ENCODE results near the gene PSG5.
A peak's percentile ranks its signal among the peaks of the same experiment; 100 is the strongest.
"Not testable (repeated sequence)": the region's sequence is repeated elsewhere in the genome, so short reads cannot be mapped to it uniquely, and the experiment has no call there.

The PSG5 gene

DNA sequence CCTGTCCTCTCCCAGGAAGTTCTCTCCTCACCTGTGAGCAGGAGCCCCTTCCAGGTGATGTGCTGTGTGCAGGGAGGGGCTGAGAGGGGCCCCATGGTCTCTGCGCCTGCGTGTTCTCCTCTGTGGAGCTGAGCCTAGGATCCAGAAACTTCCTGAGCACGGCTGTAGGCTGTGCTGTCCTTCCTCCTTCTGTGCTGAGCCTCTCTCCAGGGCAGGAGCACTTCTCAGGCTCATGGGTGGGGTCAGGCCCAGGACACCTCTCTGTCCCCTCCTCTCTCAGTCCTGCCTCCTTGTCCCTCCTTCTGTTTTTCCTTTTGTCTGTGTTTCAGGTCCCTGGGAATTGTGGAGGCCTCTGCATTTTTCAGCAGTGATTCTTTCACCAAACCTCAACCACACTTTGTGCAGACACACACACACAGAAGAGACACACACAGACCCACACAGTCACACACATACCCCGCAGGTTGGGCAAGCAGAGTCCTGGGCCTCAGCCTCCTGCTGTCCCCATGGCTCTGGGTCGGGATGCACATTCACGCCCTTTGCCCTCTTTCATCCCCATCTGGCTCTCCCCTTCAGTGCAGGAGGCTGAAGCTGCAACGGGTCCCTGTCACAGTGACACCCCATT lies at the start of gene PSG5:
Gene PSG5, minus strand, starts transcription at position 226 of the 625 bp plus-strand sequence. Its CDS starts 131 bp downstream, at position 95.
- DNase-seq = not testable (repeated sequence)

DNA sequence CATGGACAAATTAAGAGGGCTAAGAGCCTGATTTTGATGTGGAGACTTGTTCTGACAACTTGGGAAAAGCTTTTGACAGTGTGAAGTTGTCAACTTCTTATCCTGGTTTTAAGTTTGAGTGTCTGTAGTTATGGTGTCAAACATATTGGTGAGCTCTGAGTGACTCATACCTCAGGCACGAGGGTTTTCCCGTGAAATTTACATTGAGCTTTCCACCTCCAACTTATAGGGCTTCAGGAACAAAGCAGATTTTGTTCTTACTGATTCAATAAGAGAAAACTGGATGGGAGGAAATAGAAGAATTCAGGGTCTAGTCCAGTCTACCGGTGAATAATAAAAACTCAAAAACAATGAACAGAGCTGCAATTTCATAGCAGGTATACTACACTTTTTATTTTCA lies 49.4 kb upstream of the PSG5 start:
- DNase-seq = not testable (repeated sequence)

DNA sequence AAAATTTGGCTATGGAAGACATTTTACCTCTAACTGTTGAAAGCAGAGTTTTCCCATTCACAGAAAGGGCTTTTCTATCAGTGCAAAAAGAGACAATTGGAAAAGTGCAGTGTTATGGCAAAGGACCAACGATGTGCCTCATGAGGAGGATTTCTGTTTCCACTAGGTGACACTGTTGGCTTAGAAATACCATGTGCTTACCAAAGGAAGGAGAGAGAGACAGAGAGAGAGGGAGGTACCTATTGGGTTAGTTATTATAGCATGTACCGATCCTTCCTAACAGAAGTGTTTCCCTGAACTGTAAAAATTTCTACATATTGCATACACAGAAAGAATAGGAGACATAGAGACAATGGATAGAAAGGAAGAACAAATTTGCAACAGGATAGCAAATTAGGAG lies 43.0 kb upstream of the PSG5 start:
- DNase-seq = no peak

DNA sequence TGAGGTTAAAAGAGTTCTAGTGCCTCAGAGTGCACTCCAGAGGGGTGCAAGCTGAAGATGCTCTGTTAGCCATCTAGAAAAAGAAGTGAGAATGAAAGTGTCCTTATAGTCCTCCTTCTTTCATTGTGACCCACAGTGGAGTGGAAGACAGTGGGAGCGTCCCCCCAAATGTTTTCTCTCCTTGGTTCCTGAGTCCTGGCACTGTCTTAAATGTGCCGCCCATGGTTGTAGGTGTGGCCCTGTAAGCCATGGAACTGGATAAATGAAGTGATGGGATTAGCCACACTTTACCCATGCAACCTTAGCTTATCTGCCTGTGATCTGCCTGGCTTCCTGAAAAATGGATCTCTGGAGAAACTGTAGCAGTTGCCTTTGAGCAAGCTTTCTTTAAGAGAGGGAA lies 42.4 kb upstream of the PSG5 start:
- peak; percentile 33 to 41 for DNase-seq

DNA sequence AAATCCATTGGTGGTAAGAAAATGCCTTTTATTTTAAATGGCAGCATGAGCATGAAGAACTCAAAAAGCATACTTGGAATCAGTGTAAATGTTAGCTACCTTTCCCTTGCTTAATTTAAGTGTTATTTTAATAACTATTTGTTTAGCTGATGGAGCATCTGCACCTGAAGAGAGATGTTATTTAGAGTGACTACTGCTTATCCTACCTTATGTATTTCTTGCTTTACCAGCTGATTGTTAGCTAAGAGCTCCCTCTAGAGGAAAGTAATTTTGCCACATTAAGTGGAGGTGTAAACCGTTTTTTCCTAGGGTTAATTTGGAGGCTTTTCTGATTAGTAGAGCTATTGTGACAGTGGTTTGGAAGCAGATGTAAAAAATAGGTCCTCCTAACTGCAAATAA lies 40.6 kb upstream of the PSG5 start:
- not testable (repeated sequence) for DNase-seq

DNA sequence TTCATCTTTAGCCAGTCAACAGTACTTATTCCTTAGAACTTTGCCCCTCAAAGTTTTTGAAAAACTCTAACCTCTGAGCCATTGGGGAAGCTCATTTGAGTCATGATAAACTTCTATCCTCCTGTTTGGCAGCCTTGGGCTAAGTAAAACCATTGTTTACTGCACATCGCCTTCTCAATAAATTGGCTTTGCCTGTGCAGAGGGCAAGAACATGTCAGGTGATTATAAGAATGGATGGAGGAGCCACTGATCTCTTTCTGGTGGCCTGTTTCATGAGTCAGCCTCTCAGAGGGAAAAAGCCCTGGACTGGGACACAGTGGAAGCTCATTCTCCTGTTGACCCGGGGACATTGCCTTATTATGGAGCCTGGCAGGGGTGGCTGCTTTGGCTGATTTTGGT lies 38.5 kb upstream of the PSG5 start:
- DNase-seq = no peak

DNA sequence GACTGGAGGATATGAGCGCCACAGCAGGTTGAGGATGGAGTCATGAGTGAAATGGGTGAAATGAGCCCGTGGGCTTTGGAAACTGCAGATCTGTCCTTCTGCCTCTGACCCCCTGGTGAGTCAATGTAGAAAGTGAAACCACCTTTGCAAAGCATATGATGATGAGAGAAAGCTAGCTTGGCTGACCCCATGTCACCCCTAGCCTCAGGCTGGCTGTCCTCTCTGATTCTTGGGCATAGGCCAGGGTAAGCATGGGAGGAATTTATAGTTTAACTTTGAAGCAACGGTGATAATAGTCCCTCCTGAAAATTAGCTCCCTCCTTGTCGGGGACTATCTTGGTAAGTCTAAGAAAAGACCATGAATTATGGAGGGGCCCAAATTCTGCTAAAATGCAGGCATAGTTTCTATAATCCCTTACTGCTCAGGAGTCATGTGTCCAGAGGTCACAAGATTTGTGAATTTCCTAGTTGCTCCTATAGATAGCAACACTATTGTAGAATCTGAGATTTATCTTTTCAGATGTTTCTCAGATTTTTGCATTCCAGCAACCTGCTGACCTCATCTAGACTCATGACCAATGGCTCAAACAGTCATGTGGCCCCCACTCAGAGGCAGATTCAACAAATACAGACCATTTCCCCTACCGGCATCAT lies 38.0 kb upstream of the PSG5 start:
- DNase-seq = not testable (repeated sequence)

DNA sequence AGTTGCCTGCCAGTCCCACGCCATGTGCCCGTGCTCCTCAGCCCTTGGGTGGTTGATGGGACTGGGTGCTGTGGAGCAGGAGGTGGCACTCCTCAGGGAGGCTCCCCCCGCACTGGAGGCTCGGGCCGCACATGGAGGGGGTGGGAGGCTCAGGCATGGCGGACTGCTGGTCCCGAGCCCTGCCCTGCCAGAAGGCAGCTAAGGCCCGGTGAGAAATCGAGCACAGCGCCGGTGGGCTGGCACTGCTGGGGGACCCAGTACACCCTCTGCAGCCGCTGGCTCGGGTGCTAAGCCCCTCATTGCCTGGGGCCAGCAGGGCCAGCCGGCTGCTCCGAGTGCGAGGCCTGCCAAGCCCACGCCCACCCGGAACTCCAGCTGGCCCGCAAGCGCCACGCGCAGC lies 35.6 kb upstream of the PSG5 start:
- DNase-seq = not testable (repeated sequence)

DNA sequence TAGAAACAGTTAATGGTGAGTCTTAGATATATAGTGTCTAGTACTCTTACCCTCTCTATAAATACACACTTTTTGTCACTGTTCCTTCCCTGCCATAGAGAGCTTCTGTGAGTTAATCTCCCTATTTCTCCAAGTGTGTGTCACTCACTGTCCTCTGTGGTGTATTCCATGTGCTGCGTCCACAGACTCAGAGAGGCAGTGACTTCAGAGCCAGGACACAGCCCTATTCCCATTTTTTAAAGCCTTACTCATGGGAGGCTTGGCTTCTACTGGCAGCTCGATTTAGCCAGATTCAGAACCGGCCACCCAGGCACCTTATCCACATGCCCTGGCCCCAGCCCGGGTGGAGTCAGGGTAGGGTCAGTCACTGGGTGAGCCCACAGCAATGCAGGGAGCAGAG lies 32.8 kb upstream of the PSG5 start:
- DNase-seq = not testable (repeated sequence)

DNA sequence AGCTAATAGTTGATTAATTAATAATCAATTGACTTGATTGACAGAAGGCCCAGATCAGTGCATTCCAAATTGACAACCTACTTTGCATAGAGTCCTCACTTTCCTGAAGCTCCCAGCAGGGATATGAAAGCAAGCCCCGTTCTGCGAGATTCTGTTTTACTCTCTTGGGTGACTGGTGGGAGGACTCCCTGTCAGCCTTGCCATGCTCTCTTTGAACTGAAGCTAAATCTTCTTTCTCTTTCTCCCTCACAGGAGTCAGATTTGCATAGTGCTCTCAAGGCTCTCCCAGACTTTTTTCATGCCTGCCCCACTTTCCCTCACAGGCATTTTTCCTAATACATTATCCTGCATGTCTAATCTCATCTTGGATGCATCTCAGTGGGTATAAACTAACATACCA lies 29.5 kb upstream of the PSG5 start:
- DNase-seq = not testable (repeated sequence)

DNA sequence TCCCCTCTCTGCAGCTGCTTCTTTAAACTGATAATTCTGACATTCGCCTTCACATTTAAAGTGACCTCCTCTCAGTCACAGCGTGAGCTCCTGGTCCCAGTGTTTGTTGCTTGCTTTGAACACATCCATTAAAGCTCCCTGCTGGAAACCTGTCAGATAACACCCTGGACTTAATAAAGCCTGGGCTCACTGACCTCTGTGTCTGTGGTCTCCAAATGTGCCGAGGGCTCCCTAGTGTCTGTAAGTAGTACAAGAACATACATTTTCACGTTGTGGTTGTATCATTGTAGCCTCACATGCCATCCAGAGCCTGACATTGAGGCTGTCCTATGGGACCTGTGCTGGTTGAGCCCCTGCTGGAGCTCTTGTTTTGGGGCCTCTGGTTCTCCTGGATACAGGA lies 21.7 kb upstream of the PSG5 start:
- DNase-seq = no peak

DNA sequence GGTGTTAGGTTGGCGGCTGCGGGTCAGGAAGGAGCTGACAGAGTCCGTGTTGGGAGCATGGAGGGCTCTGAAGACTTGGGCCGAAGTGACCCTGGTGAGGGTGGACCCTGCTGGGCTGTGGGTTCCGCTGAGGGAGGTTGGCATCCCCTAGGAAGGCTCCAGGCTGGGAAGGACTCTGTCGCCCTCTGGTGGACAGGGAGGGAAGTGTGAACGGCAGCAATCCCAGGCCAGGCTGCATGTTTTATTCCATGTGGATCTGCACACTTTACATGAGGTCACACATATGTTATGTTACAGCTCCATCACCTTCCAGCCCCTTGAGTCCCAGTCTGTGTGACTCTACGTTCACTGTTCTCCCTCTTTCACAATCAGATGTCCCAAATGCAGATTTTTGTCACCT lies 20.8 kb upstream of the PSG5 start:
- DNase-seq = peak in 1 of 2 experiments; percentile 20

DNA sequence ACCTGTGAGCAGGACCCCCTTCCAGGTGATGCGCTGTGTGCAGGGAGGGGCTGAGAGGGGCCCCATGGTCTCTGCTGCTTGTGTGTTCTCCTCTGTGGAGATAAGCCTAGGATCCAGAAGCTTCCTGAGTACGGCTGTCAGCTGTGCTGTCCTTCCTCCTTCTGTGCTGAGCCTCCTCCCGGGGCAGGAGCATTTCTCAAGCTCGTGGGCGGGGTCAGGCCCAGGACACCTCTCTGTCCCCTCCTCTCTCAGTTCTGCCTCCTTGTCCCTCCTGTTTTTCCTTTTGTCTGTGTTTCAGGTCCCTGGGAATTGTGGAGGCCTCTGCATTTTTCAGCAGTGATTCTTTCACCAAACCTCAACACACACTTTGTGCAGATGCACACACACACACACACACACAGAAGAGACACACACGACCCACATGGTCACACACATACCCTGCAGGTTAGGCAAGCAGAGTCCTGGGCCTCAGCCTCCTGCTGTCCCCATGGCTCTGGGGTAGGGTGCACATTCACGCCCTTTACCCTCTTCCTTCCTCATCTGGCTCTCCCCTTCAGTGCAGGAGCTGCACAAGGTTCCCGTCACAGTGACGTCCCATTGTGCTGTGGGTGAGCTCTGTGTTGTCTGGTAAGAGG lies 19.3 kb upstream of the PSG5 start, which contains the start of gene PSG4:
Gene PSG4, minus strand, starts transcription at position 168 of the 635 bp plus-strand sequence. Its CDS starts 102 bp downstream, at position 66.
- not testable (repeated sequence) for DNase-seq

DNA sequence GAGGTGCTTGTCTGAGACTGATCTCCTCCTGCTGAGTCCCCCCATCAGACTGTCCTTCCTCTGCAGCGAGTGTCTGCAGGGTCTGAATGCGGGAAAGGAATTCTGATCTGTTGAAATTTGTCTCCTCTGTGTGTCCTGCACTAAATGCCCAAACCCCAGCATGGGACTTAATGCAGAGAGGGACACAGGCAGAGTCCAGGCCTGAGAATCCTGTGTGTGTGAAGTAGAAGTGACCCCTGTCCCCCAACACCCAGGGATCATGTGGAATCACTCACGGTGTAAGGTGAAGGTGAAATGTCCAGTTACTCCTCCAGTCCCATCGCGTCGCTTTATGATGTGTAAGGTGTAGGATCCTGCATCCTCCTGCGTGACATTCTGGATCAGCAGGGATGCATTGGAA lies 17.3 kb upstream of the PSG5 start:
- not testable (repeated sequence) for DNase-seq

DNA sequence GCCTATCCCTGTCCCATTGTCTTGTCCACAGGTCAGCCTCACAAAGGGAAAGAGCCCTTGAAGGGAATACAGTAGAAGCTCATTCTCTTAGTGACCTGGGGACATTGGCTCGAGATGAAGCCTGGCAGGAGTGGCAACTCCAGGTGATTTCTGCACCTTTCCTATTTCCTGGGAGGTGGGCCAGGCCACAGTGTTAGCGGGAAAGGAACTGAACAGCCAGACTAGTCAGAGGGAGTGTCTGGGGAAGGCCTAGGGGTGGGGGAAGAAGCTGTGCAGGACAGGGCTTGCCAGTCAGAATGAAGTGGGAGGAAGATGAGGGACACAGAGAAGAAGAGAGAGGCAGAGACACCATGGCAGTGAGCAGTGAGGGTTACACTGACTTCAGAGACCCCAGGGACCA lies 15.6 kb upstream of the PSG5 start:
- not testable (repeated sequence) for DNase-seq

DNA sequence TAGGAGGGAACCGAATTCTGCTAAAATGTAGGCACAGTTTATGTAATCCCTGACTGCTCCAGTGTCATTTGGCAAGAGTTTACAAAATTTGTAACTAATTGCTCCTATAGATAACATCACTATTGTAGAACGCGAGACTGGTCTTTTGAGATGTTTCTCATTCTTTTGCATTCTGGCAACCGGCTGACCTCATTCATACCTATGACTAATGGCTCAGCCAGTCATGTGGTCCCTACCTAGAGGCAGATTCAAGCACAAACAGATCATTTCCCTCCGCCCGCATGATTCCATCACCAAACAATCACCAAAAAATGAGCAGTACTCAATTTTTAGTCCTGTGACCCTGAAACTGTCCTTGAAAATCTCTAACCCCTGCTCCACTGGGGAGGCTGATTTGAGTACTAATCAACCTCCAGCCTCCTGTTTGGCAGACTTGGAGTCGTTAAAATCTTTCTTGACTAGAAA lies 15.0 kb upstream of the PSG5 start:
- DNase-seq = not testable (repeated sequence)

DNA sequence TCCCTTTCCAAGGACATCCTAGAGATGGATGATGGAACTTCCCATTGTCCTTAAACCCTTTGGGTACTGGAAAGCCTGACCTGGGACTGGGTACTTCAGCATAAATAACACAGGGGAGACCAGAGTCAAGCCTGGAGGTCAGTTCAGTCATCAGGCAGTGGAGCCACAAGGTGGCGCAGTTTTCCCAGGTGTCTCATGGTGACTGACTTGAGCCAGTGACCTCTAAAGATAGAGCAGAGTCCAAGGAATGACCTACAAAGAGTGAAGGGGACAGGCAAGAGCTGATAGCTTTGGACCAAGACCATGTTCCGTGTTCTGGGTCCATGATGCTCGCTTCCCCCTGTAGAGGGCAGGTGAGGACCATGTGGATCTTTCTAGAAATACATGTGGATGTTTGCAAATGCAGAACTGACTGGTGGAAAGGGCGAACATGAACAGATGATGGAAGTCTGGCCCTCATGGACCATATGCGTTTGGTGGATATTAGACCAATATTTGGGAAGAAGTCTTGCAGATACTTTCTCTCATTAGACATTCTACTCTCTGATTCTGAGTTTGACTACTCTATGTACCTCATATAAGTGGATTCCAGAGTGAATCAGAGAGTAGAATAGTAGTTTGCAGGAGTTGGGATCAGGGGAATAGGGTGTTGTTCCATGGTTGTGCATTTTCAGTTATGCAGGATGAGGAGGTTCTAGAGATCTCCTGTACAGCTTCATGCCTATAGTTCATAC lies 12.5 kb upstream of the PSG5 start:
- peak; percentile 32 to 34 for DNase-seq

DNA sequence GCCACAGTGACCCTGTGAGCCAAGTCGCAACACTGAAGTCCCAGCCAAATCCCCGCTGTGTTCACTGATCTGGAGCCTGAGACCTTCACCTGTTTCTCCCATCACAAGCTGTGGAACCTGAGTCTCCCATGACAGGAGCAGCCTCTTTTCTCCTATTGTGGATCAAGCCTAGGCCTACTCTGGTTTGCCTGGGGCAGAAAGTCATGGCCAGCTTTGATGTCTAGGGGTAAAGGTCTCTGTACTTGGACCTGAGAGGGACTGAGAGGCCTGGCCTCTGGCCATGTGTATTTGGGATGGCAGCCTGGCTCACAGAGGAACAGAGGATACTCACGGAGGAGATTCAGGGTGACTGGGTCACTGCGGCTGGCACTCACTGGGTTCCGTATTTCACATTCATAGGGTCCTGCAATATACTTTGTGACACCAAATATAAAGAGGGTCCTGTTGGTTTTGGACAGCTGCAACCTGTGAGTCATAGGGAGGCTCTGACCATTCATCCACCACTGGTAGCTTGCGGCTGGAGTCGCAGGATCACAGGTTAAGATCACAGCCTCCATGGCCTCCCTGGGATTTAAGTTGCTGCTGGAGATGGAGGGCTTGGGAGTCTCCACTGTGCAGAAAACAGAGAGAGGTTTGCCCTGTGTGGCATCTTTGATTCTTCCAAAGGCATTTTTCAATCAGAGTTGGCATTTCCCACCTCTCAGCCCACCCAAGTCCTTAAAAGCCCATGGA lies 11.5 kb upstream of the PSG5 start:
- not testable (repeated sequence) for DNase-seq

DNA sequence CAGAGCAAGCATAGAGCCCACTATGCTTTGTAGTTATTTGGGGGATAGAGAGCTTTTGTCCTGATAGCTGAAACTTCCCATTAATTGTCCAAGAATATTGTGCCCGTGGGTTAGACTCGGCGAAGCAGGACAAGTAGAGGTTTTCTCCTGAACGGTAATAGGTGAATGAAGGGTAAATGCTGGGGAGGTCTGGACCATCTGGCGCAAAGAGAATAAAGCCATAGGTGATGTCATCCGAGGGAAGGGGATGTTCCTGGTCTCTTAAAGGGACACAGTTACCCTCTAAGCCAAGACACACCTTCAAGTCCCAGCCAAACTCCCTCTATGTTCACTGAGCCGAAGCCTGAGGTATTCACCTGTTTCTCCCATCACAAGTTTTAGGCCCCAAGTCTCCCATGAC lies 8.1 kb upstream of the PSG5 start:
- DNase-seq = not testable (repeated sequence)

DNA sequence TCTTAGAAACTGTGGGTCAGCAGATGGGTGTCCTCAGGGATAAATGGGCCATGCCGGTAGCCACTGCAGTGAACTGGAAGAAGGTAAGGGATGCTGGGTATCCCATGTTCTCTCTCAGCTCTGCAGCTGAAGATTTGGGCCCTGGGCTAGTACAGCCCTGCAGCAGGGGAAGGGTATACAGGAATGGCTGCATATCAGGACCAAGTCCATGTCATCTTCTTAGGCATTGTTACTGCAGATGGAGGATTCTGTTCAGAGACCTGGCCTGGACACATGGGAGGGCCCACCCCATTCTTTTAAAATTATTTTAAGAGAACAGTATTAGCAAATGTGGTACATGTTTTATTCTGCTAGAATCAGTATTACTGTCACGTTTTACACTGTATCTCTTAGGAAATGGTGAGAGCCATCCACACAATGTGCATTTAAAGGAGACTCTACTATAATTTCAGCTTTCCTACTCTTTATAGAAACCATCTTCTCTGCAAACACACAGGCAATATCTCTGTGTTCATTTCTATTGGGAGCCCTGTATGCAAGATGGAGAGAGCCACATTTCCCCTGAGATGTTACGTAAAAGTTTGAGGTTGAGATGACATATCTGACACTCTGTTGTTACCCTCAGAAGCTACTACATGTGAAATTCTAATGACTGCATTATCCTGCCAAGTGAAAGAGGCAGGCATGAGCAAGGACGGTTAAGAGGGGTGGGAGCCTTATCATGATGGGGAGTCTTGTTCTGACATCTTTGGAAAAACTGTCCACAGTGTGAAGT lies 6.2 kb upstream of the PSG5 start:
- not testable (repeated sequence) for DNase-seq

DNA sequence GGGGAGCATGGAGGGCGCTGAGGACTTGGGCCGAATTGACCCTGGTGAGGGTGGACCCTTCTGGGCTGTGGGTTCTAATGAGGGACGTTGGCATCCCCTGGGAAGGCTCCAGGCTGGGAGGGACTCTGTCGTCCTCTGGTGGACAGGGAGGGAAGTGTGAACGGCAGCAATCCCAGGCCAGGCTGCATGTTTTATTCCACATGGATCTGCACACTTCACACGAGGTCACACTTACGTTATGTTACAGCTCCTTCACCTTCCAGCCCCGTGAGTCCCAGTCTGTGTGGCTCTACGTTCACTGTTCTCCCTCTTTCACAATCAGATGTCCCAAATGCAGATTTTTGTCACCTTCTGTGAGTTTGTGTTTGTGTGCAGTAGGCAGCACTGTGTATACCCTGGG lies 1.8 kb upstream of the PSG5 start:
- not testable (repeated sequence) for DNase-seq
